NOMO-1 (cell line): Measurements from ENCODE around the gene SECISBP2L.
"Not testable (repeated sequence)": the region's sequence is repeated elsewhere in the genome, so short reads cannot be mapped to it uniquely, and the experiment has no call there.

ENCODE experiments used
- DNase-seq, 2 experiments: peaks; one replicate each; lab custom pipeline; 2025; ENCODE audit not compliant: unreplicated experiment in 2 of 2; lab: John Stamatoyannopoulos, UW

Gene SECISBP2L, protein sequence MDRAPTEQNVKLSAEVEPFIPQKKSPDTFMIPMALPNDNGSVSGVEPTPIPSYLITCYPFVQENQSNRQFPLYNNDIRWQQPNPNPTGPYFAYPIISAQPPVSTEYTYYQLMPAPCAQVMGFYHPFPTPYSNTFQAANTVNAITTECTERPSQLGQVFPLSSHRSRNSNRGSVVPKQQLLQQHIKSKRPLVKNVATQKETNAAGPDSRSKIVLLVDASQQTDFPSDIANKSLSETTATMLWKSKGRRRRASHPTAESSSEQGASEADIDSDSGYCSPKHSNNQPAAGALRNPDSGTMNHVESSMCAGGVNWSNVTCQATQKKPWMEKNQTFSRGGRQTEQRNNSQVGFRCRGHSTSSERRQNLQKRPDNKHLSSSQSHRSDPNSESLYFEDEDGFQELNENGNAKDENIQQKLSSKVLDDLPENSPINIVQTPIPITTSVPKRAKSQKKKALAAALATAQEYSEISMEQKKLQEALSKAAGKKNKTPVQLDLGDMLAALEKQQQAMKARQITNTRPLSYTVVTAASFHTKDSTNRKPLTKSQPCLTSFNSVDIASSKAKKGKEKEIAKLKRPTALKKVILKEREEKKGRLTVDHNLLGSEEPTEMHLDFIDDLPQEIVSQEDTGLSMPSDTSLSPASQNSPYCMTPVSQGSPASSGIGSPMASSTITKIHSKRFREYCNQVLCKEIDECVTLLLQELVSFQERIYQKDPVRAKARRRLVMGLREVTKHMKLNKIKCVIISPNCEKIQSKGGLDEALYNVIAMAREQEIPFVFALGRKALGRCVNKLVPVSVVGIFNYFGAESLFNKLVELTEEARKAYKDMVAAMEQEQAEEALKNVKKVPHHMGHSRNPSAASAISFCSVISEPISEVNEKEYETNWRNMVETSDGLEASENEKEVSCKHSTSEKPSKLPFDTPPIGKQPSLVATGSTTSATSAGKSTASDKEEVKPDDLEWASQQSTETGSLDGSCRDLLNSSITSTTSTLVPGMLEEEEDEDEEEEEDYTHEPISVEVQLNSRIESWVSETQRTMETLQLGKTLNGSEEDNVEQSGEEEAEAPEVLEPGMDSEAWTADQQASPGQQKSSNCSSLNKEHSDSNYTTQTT

GRCh38 chr15:49046220-49047102, at the start of gene SECISBP2L:
TSS of gene SECISBP2L (minus strand) at chr15:49046446. CDS start at chr15:49046299, 147 bp downstream.
- peak; percentile 97 for DNase-seq

- DNase-seq, result no peak
These were observed 48.7 kb upstream of the SECISBP2L start for GRCh38 chr15:49094923-49095322.

DNA sequence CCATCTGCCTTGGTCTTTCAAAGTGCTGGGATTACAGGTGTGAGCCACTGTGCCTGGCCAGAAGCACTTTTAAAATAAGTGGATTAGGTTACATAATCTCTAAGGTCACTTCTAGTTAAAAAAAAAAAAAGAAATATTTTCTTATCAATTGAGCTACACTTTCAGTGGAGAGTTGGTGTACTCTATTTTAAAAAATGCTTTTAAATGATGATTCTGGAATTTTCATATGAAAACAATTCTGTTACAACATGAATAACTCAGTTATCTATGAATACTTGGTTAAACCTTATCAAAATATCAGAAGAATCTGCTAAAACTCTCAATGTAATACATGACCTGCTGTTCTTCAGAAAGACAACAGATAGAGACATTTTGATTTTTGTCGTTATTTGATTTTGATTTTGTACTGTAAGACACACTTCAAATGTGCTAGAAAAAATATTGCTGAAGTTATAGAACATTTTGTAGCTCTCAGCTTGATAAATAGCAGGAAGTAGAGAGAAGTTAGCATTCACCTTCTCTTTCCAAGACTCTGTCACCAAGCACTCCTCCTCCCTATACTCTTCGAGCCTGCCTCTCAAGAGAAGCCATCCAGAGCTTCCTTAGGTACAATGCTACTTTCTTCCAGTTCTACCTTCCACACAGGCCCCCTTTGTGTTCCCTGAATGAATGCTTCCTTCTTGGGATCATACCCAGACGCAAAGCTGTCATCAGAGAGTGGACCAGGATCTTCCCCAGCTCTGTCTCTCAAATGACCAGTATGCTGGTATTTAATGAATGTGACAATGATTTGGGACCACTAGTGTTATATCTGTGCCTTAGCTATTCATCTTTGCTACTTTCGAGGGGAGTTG, 47.2 kb upstream of the SECISBP2L start:
- no peak for DNase-seq

- DNase-seq, result no peak
These were observed 42.8 kb upstream of the SECISBP2L start for GRCh38 chr15:49088996-49089395.

DNA sequence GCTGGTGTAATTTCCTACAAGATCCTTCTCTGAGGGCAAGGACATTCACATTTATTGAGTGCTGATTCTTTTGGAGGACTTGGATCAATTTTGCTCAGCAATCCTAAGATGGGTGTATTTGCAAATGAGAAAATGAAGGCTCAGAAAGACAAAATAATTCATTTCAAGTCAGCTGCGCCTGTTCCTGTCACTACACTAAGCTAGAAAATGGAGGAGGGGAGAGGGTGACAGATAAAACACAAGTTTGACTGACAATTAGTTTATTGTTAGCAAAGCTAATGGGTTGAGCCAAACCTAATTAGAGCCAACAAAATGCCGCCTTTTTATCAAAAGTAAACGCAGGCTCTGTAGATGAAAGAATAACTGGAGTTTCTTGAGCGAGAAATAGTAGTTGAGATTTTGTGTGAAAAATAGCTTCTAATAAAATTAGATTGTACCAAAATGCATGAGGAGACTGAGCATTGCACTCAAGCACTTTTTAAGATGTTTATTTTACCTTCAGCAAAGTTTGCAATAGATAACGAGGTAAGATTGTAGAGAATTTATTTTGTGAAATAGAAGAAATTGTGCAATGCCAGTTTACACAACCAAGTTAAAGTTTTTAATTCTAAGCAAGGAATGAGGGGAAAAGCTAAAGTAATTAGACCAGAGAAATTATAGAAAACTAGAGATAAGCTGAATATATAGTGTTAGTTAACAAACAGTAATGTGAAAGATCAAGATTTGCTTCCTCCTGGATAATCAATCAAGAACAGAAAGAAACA, 39.6 kb upstream of the SECISBP2L start:
- DNase-seq, result no peak

- DNase-seq, result no peak
These were observed 38.0 kb upstream of the SECISBP2L start for GRCh38 chr15:49084285-49084570.

DNA sequence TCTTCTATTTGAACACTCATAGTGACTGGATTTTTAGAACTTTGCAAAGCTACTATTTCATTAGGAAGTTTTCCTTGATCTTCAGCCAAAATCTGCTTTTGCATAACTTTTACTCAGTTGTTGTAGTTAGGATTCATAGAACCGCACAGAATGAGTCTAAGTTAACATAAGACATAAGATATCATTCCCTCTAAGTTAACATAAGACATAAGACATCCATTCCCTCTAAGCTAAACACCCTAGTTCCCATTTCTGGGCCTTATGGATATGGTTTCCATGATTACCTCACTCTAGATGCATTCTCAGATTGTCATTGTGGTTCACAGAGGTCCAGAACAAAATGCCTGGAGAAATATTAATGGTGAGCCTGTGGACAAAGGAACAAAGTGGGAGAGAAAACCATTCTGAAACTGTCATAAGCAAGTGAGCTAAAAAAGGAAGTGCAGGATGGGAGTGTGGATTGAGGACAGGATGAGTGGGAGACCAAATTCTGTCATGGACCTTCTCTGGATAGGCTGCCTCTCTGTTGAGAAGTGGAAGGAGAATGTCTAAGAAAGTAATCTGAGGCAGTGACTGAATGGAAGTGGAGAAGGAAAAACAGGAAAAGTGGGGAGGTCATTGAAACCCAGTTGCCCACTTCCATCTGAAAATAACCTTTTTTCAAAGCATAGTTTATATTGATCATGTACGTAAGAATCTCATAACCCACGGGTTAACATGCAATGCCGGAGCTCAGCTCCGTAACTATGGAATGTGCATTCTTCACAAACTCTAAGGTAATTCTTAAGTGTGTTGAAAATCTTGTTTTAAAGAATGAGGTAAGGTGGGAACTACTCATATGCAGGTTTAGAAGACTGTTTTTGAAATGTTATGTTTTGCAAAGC, 37.4 kb upstream of the SECISBP2L start:
- no peak for DNase-seq

GRCh38 chr15:49082960-49083359, 36.7 kb upstream of the SECISBP2L start:
- no peak for DNase-seq

DNA sequence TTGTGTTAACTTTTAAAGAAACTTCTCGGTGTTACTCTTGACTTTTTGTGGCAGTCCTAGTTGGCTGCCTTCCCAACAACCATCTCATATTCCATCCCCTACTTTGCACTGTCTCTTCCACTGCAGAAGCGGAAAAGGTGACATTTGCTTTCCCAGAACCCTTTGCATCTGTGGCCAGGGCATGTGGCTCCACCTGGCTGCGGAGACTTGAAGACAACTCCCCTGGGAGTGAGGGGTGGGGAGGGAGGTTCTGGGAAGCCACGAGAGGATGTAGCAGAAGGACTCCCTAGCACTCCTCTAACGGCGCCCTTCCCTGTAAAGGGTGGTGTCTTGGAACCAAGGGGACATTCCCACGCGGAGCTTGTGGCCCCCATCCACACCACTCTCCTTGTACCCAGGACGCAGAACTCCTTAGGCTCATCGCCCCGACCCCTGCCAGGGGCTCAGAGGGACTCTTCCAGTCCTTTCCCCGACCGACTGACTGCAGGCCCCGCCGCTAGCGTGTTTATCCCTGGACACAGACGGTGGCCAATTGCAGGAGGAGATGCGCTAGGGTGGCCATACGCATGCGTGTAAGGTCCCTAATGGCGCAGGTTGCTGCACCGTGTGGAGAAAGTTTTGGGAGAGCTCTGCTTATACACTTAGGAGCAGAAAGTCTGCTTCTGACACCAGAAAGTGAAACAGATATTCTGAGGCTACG, 33.2 kb upstream of the SECISBP2L start:
- no peak for DNase-seq

DNA sequence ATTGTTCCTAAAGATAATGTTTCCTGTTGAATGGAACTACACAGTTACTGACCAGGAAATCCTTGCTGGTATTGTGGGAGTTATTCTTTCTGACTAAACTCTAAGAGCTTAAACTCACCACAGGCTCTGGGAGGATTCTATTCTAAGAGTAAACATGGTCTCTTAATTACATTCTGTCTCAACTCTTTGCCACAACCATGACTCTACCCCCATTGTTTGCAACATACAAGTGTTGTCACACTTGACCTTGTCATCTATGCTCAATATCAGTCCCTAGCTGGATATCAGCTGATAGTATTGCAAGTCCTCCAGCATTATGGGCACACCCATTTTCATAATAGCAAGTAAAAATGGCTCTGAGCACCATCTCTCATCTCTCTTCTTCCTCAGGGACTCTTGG, 29.6 kb upstream of the SECISBP2L start:
- DNase-seq, result peak; percentile 21 to 55

GRCh38 chr15:49074589-49075287, 28.5 kb upstream of the SECISBP2L start:
- DNase-seq, result not testable (repeated sequence)

GRCh38 chr15:49066372-49066771, 20.1 kb upstream of the SECISBP2L start:
- no peak for DNase-seq

- DNase-seq, result no peak
These were observed 18.6 kb upstream of the SECISBP2L start for GRCh38 chr15:49064884-49065283.

GRCh38 chr15:49064281-49064653, 18.0 kb upstream of the SECISBP2L start:
- no peak for DNase-seq

- DNase-seq, result peak; percentile 56 to 81
These were observed 17.4 kb upstream of the SECISBP2L start for GRCh38 chr15:49063402-49064280.

DNA sequence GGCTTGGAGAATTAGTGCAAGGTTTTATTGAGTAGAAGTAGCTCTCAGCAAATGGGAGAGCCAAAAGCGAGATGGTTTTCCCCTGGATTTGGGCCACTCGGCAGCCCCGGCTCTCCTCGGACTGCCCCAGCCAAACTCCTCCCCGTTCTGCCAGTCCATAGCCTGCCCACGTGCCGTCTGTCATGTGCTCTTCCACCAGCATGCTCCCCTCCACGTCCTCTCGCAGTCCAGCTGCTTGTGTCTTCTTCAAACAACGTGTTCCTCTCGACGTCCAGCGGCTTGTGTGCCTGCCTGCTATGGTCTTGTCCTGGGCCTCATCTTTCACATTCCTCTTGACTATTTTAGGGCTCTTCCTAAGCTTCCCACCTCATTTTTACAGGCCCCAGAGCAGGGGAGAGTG, 16.7 kb upstream of the SECISBP2L start:
- DNase-seq, result no peak
